Measurements from ENCODE around the gene SRL. TPM values are rescaled to one million over a fixed set of nuclear protein-coding genes. Genes with fewer than 3 reads are reported as not detected.

SRL gene
- total RNA-seq, 1 experiment from 2014 or later: not detected

- intact Hi-C loops (cut with micrococcal nuclease): no loop called here
- H3K4me3 ChIP-seq (ENCODE audit: low read length): no peak overlapping the region
- DNase-seq (no peak), ATAC-seq (no peak)
- no peak overlapping the region for H3K4me2 ChIP-seq (ENCODE audit: low read length)
- no peaks in the 10 kb centered on the region for H3K4me1 ChIP-seq (ENCODE audit: insufficient read depth, low read length)
- no peak for TF ChIP-seq EZH2phosphoT487 (IDR thresholded peaks at IDR 0.05; ENCODE audit: borderline replicate concordance, low read length)
- TF ChIP-seq, protein P1, sequence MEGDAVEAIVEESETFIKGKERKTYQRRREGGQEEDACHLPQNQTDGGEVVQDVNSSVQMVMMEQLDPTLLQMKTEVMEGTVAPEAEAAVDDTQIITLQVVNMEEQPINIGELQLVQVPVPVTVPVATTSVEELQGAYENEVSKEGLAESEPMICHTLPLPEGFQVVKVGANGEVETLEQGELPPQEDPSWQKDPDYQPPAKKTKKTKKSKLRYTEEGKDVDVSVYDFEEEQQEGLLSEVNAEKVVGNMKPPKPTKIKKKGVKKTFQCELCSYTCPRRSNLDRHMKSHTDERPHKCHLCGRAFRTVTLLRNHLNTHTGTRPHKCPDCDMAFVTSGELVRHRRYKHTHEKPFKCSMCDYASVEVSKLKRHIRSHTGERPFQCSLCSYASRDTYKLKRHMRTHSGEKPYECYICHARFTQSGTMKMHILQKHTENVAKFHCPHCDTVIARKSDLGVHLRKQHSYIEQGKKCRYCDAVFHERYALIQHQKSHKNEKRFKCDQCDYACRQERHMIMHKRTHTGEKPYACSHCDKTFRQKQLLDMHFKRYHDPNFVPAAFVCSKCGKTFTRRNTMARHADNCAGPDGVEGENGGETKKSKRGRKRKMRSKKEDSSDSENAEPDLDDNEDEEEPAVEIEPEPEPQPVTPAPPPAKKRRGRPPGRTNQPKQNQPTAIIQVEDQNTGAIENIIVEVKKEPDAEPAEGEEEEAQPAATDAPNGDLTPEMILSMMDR (conservative IDR thresholded peaks at IDR 0.05; ENCODE audit: low read depth, low read length): no peak
- TF ChIP-seq EZH2 (IDR thresholded peaks at IDR 0.05; ENCODE audit: low read length, unreplicated experiment): no peak
- H3K27me3 ChIP-seq (ENCODE audit: low read length): no peaks in the 10 kb centered on the region
- no peak overlapping the region for H2AFZ ChIP-seq (ENCODE audit: low read length)
- no peaks in the 10 kb centered on the region for H4K20me1 ChIP-seq (ENCODE audit: low read length)
- no peaks in the 10 kb centered on the region for H3K36me3 ChIP-seq (ENCODE audit: low read depth, low read length)
- no peaks in the 10 kb centered on the region for H3F3A ChIP-seq (ENCODE audit: low read length, unreplicated experiment)
- BruUV-seq (replicated peaks): no TSS peak
- H3K9me3 ChIP-seq (ENCODE audit: low read length): no peaks in the 10 kb centered on the region
- no peaks in the 10 kb centered on the region for H3K9me2 ChIP-seq (replicated peaks; ENCODE audit: low read length)
- ChIA-PET CTCF (interaction anchor here (0.5 kb wide), 1 partner anchor 8 kb away, joined by 4 read pairs; no protein-coding TSS in a partner anchor), POLR2A (ENCODE audit: unreplicated experiment) (no interaction called here)
- H3K27ac ChIP-seq (ENCODE audit: low read length): no peak overlapping the region
- no peak overlapping the region for H3K9ac ChIP-seq (ENCODE audit: low read length)
- no peaks in the 10 kb centered on the region for H3K79me2 ChIP-seq (ENCODE audit: low read length)
Observed at GRCh38 chr16:4190712-4191333, 51.1 kb downstream of the SRL start.

- no peak overlapping the region for H3K9ac ChIP-seq (ENCODE audit: low read length)
- H3K27me3 ChIP-seq (ENCODE audit: low read length): no peaks in the 10 kb centered on the region
- ChIA-PET CTCF (interaction anchor here (0.5 kb wide), 1 partner anchor 9 kb away, joined by 4 read pairs; no protein-coding TSS in a partner anchor), POLR2A (ENCODE audit: unreplicated experiment) (no interaction called here)
- H2AFZ ChIP-seq (ENCODE audit: low read length): no peak overlapping the region
- H3K4me3 ChIP-seq (ENCODE audit: low read length): no peak overlapping the region
- intact Hi-C loops (cut with micrococcal nuclease): no loop called here
- H3K36me3 ChIP-seq (ENCODE audit: low read depth, low read length): no peaks in the 10 kb centered on the region
- no peaks in the 10 kb centered on the region for H3K79me2 ChIP-seq (ENCODE audit: low read length)
- no peak overlapping the region for H3K27ac ChIP-seq (ENCODE audit: low read length)
- H3K9me3 ChIP-seq (ENCODE audit: low read length): no peaks in the 10 kb centered on the region
- no peaks in the 10 kb centered on the region for H4K20me1 ChIP-seq (ENCODE audit: low read length)
- TF ChIP-seq, protein P1 (conservative IDR thresholded peaks at IDR 0.05; ENCODE audit: low read depth, low read length): no peak
- TF ChIP-seq EZH2phosphoT487 (IDR thresholded peaks at IDR 0.05; ENCODE audit: borderline replicate concordance, low read length) (no peak), EZH2 (IDR thresholded peaks at IDR 0.05; ENCODE audit: low read length, unreplicated experiment) (no peak)
- H3K4me2 ChIP-seq (ENCODE audit: low read length): no peak overlapping the region
- DNase-seq: no peak
- no peaks in the 10 kb centered on the region for H3K4me1 ChIP-seq (ENCODE audit: insufficient read depth, low read length)
- no peaks in the 10 kb centered on the region for H3F3A ChIP-seq (ENCODE audit: low read length, unreplicated experiment)
- no peak for ATAC-seq
- BruUV-seq (replicated peaks): no TSS peak
- H3K9me2 ChIP-seq (replicated peaks; ENCODE audit: low read length): no peaks in the 10 kb centered on the region
Observed at GRCh38 chr16:4190086-4190485, 51.8 kb downstream of the SRL start.

DNA sequence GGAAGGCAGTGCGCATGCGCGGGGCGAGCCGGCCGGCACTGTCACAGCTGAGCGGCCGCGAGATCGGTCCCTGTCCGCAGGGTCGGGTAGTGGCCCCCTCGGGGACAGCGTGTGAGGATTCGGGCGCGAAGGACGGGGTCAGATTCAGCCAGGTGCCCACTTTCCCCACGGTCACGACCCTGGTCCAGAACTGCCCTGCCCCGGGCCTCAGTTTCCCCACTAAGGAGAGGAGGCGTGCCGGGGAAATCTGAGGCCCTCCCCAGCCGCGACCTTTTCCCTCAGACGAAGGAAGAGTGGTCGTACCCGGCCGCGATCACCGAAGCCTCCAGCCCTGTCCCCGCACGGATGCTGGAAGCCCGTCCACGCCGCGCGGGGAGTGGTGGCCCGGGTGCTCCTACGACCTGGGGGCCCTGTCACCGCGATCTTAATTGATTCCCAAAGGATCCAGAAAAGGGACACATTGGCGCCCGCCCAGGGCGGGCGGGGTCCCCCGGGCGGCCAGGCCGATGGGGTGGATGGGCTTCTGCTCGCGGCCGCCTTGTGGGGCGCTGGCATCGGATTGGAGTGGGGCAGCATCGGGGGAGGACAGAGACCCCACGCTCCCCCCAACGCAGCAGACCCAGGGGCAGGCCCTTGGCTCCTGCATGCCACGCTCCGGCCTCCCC is 57.7 kb downstream of the SRL start:
- Histone ChIP-seq H3K9me2 (replicated peaks; ENCODE audit: low read length) (no peaks in the 10 kb centered on the region), H2AFZ (ENCODE audit: low read length) (peak overlapping the region; percentile 53; the same call in 1 of the 2 replicates), H3K27ac (ENCODE audit: low read length) (no peak overlapping the region), H3K36me3 (ENCODE audit: low read depth, low read length) (no peaks in the 10 kb centered on the region), H3K4me2 (ENCODE audit: low read length) (peak overlapping the region; percentile 94), H3K27me3 (ENCODE audit: low read length) (no peaks in the 10 kb centered on the region), H3K9me3 (ENCODE audit: low read length) (no peaks in the 10 kb centered on the region), H3K4me1 (ENCODE audit: insufficient read depth, low read length) (peaks cover 3% of the 10 kb centered on the region; the same call in 1 of the 2 replicates), H3K4me3 (ENCODE audit: low read length) (peak overlapping the region; percentile 82), H3F3A (ENCODE audit: low read length, unreplicated experiment) (no peaks in the 10 kb centered on the region), H3K79me2 (ENCODE audit: low read length) (no peaks in the 10 kb centered on the region), H4K20me1 (ENCODE audit: low read length) (no peaks in the 10 kb centered on the region), H3K9ac (ENCODE audit: low read length) (peak overlapping the region; percentile 92; the same call in 1 of the 2 replicates)
- intact Hi-C loops (cut with micrococcal nuclease): no loop called here
- POLR2A ChIA-PET (ENCODE audit: unreplicated experiment): interaction anchor here (0.6 kb wide), 1 partner anchor 55 kb away, joined by 5 read pairs; no protein-coding TSS in a partner anchor
- DNase-seq (no peak), ATAC-seq (no peak)
- BruUV-seq (replicated peaks): no TSS peak
- TF ChIP-seq, protein P1 (conservative IDR thresholded peaks at IDR 0.05; ENCODE audit: low read depth, low read length): no peak
- no peak for TF ChIP-seq EZH2phosphoT487 (IDR thresholded peaks at IDR 0.05; ENCODE audit: borderline replicate concordance, low read length)
- TF ChIP-seq EZH2 (IDR thresholded peaks at IDR 0.05; ENCODE audit: low read length, unreplicated experiment): no peak
- CTCF ChIA-PET: interaction anchor here (0.9 kb wide), 1 partner anchor 201 kb away, joined by 4 read pairs; no protein-coding TSS in a partner anchor

Data from PC-3 (cell line).